IMR-90 (cell line): ENCODE results near the gene XRCC3. TPM values are rescaled to one million over a fixed set of nuclear protein-coding genes. Genes with fewer than 3 reads are reported as not detected.

Source experiments
- ATAC-seq: fragments of 200-7000 bp; cut with Tn5 transposase; 2 replicates; pipeline ENCODE4 v1.9.1; 2020; ENCODE audit warnings: low read depth, mild to moderate bottlenecking, moderate library complexity
- BruUV-seq: library from RNA; stranded (reverse); fragments of 400-500 nt; replicated peaks from 2 replicates; lab custom pipeline; 2021; lab: Mats Ljungman, UMichigan
- CTCF ChIA-PET: fragments of 300-600 bp; formaldehyde crosslinking; extraction: SDS; loops from one replicate; lab custom pipeline; 2021; ENCODE audit warnings: antibody characterized with exemption; lab: Yijun Ruan, JAX
- POLR2A ChIA-PET: fragments of 300-600 bp; sonication (Branson Sonifier 250); formaldehyde crosslinking; loops from one replicate; lab custom pipeline; 2022; ENCODE audit warnings: antibody characterized with exemption; ENCODE audit not compliant: unreplicated experiment; lab: Charles Lee
- DNase-seq: peaks from one replicate; pipeline ENCODE4 v3.0.0; 2013
- H2AFZ ChIP-seq: replicated peaks from 2 replicates; pipeline ENCODE3; 2013; ENCODE audit warnings: low read length, mild to moderate bottlenecking; ENCODE audit not compliant: poor library complexity
- H2AK5ac ChIP-seq: 2 replicates; pipeline ENCODE4 v1.6.1; 2013; ENCODE audit warnings: low read depth, low read length, inconsistent platforms
- H2AK9ac ChIP-seq: replicated peaks from 2 replicates; pipeline ENCODE3; 2013; ENCODE audit warnings: mild to moderate bottlenecking, low read depth, low read length, moderate library complexity; ENCODE audit not compliant: poor library complexity
- H2BK120ac ChIP-seq: 2 replicates; pipeline ENCODE4 v1.6.1; 2013; ENCODE audit warnings: low read depth, low read length, inconsistent platforms
- H2BK15ac ChIP-seq: 3 replicates; pipeline ENCODE4 v1.6.1; 2013; ENCODE audit warnings: low read depth, low read length, inconsistent platforms
- H2BK20ac ChIP-seq: 2 replicates; pipeline ENCODE4 v1.6.1; 2013; ENCODE audit warnings: low read depth, mild to moderate bottlenecking, inconsistent platforms, low read length, moderate library complexity
- H2BK5ac ChIP-seq: 2 replicates; pipeline ENCODE4 v1.6.1; 2013; ENCODE audit warnings: mild to moderate bottlenecking, low read depth, low read length, inconsistent platforms; ENCODE audit not compliant: poor library complexity, severe bottlenecking
- H3K14ac ChIP-seq: replicated peaks from 2 replicates; pipeline ENCODE4 v1.6.1; 2013; ENCODE audit warnings: low read depth, low read length, inconsistent platforms
- H3K18ac ChIP-seq: 2 replicates; pipeline ENCODE4 v1.6.1; 2013; ENCODE audit warnings: low read depth, low read length, control low read depth
- H3K23ac ChIP-seq: 2 replicates; pipeline ENCODE4 v1.6.1; 2013; ENCODE audit warnings: low read depth, low read length, inconsistent platforms
- H3K27ac ChIP-seq: 2 replicates; pipeline ENCODE4 v1.5.1; 2013; ENCODE audit warnings: mild to moderate bottlenecking, control low read depth, low read length; ENCODE audit not compliant: insufficient read depth
- H3K27me3 ChIP-seq: 2 replicates; pipeline ENCODE4 v1.6.1; 2013; ENCODE audit warnings: low read length; ENCODE audit not compliant: control insufficient read depth, insufficient read depth
- H3K36me3 ChIP-seq: 2 replicates; pipeline ENCODE4 v1.6.1; 2013; ENCODE audit warnings: low read length, mixed read lengths; ENCODE audit not compliant: control insufficient read depth, insufficient read depth
- H3K4ac ChIP-seq: 2 replicates; pipeline ENCODE4 v1.6.1; 2013; ENCODE audit warnings: low read depth, low read length, inconsistent platforms
- H3K4me1 ChIP-seq: 2 replicates; pipeline ENCODE4 v1.6.1; 2013; ENCODE audit warnings: low read length, mixed read lengths; ENCODE audit not compliant: control insufficient read depth, insufficient read depth
- H3K4me2 ChIP-seq: 2 replicates; pipeline ENCODE4 v1.6.1; 2013; ENCODE audit warnings: low read depth, mild to moderate bottlenecking, control low read depth, low read length, moderate library complexity
- H3K4me3 ChIP-seq: 2 replicates; pipeline ENCODE4 v1.5.1; 2013; ENCODE audit warnings: low read depth, mild to moderate bottlenecking, control low read depth, low read length, moderate library complexity; ENCODE audit not compliant: insufficient read depth
- H3K56ac ChIP-seq: 2 replicates; pipeline ENCODE4 v1.6.1; 2013; ENCODE audit warnings: low read length, inconsistent platforms; ENCODE audit not compliant: insufficient read depth; ENCODE audit errors: extremely low read depth
- H3K79me1 ChIP-seq, 2 experiments: 2 replicates each; pipeline ENCODE4 v1.6.1; 2013; ENCODE audit warnings: low read length in 2 of 2, inconsistent platforms in 1 of 2, low read depth in 1 of 2
- H3K9ac ChIP-seq: 2 replicates; pipeline ENCODE4 v1.6.1; 2013; ENCODE audit warnings: low read depth, low read length, control low read depth
- H3K9me1 ChIP-seq: 2 replicates; pipeline ENCODE4 v1.6.1; 2013; ENCODE audit warnings: low read length, inconsistent platforms; ENCODE audit not compliant: insufficient read depth
- H3K9me3 ChIP-seq: 2 replicates; pipeline ENCODE4 v1.6.1; 2013; ENCODE audit warnings: low read length; ENCODE audit not compliant: control insufficient read depth, insufficient read depth
- H4K20me1 ChIP-seq: 2 replicates; pipeline ENCODE4 v1.6.1; 2013; ENCODE audit warnings: low read length, inconsistent platforms; ENCODE audit not compliant: insufficient read depth
- H4K5ac ChIP-seq: 2 replicates; pipeline ENCODE4 v1.6.1; 2013; ENCODE audit warnings: mild to moderate bottlenecking, low read depth, low read length, control low read depth
- H4K8ac ChIP-seq, 2 experiments: 2 replicates each; pipeline ENCODE4 v1.6.1; 2013; ENCODE audit warnings: low read depth in 2 of 2, low read length in 2 of 2, control low read depth in 1 of 2, inconsistent platforms in 1 of 2
- H4K91ac ChIP-seq: 2 replicates; pipeline ENCODE4 v1.6.1; 2013; ENCODE audit warnings: low read depth, low read length, inconsistent platforms; ENCODE audit not compliant: insufficient read depth
- BHLHE40 ChIP-seq: fragments of 150-350 bp; IDR thresholded peaks from 2 replicates; pipeline ENCODE4 v1.6.1; 2016; ENCODE audit warnings: mild to moderate bottlenecking, low read depth, low read length
- CEBPB ChIP-seq: IDR thresholded peaks from 2 replicates; pipeline ENCODE4 v1.6.1; 2012; ENCODE audit warnings: low read depth, low read length, improper control_type of control experiment
- RCOR1 ChIP-seq: IDR thresholded peaks from 2 replicates; pipeline ENCODE4 v1.6.1; 2012; ENCODE audit warnings: mild to moderate bottlenecking, low read length, improper control_type of control experiment; ENCODE audit not compliant: insufficient replicate concordance
- SMC3 ChIP-seq: fragments of 150-350 bp; IDR thresholded peaks from 2 replicates; pipeline ENCODE4 v1.6.1; 2016; ENCODE audit warnings: low read depth, mild to moderate bottlenecking, antibody characterized with exemption, low read length, moderate library complexity
- WGBS, 2 experiments: methylation state at CpG; one replicate each; pipeline versions ENCODE4 v1.1.5 to v1.1.7; 2013; ENCODE audit warnings: missing lambda C conversion rate in 2 of 2; ENCODE audit not compliant: insufficient read length in 1 of 2; ENCODE audit errors: extremely low coverage in 2 of 2; 5-methylcytosine and 5-hydroxymethylcytosine counted together
- dilution Hi-C: fragments of 300-500 bp; cut with HindIII; formaldehyde crosslinking; loops from one replicate; pipeline ENCODE4 v1.14.3; 2018; ENCODE audit warnings: low sequenced_read_pairs; ENCODE audit not compliant: unreplicated experiment
- in situ Hi-C: fragments of 300-500 bp; cut with MboI; formaldehyde crosslinking; loops from 3 replicates; pipeline ENCODE4 v1.14.3; 2019; ENCODE audit warnings: low sequenced_read_pairs, inconsistent platforms, mixed read lengths
- intact Hi-C: fragments of 100-400 bp; cut with micrococcal nuclease; formaldehyde crosslinking; loops from 2 replicates; pipeline ENCODE4 v1.10.0; 2022
- polyA plus RNA-seq, 3 experiments: library from polyadenylated mRNA; depleted of rRNA; stranded (reverse); fragments of >200 nt; gene quantifications; 2 replicates each; pipeline ENCODE4 v1.2.3, GENCODE V29; 2012; ENCODE audit warnings: low replicate concordance in 1 of 3
- total RNA-seq: library from RNA; depleted of rRNA; stranded (reverse); fragments of >200 nt; gene quantifications from 2 replicates; pipeline ENCODE4 v1.2.3, GENCODE V29; 2012

The XRCC3 gene
- total and polyA plus RNA-seq, 2 of the 4 experiments (the other 2 are of a cell fraction), result 8.1 to 9.5 TPM

- WGBS, 2 experiments, result 84% methylated on average over 5 of the region's 10 CpGs; no CpG with 5 or more reads in 1 of the 2 experiments
Measured at GRCh38 chr14:103662029-103662428, 53.2 kb downstream of the XRCC3 start.

More at GRCh38 chr14:103662029-103662428, 53.2 kb downstream of the XRCC3 start:
- Histone ChIP-seq H3K36me3 (peaks cover 52% of the 10 kb centered on the region), H3K14ac (peak overlapping the region; percentile 1; the same call in 1 of the 2 replicates), H3K9me1 (peaks cover 21% of the 10 kb centered on the region), H3K27ac (peak overlapping the region; percentile 1; the same call in 1 of the 2 replicates), H2AK5ac (no peak overlapping the region; the same call in 1 of the 2 replicates), H2BK5ac (peak overlapping the region; percentile 60), H3K18ac (no peak overlapping the region), H2BK15ac (no peak overlapping the region; the same call in 2 of the 3 replicates), H2AFZ (no peak overlapping the region), H4K5ac (peak overlapping the region; percentile 31; the same call in 1 of the 2 replicates), H2BK20ac (peak overlapping the region; percentile 41), H3K9me3 (no peaks in the 10 kb centered on the region), H3K4ac (peak overlapping the region; percentile 28; the same call in 1 of the 2 replicates), H4K91ac (peak overlapping the region; percentile 31; the same call in 1 of the 2 replicates), H2BK120ac (peak overlapping the region; percentile 16; the same call in 1 of the 2 replicates), H4K8ac (peak overlapping the region in 1 of 2 experiments; percentile 39; a peak in 1 of 4 replicates), H3K23ac (peak overlapping the region; percentile 77; the same call in 1 of the 2 replicates), H3K9ac (no peak overlapping the region), H3K4me1 (peaks cover 24% of the 10 kb centered on the region), H3K4me2 (no peak overlapping the region), H3K56ac (no peak overlapping the region), H4K20me1 (peaks cover 25% of the 10 kb centered on the region), H3K4me3 (no peak overlapping the region), H3K27me3 (no peaks in the 10 kb centered on the region), H3K79me1 (peaks cover 40 to 77% of the 10 kb centered on the region in 2 experiments), H2AK9ac (peak overlapping the region; percentile 22)
- TF ChIP-seq CEBPB (no peak), RCOR1 (no peak), BHLHE40 (no peak), SMC3 (no peak)
- intact Hi-C loops (no loop called here), in situ Hi-C loops (no loop called here), dilution Hi-C loops (no loop called here)
- no peak for DNase-seq
- ChIA-PET POLR2A (no interaction called here), CTCF (interaction anchor here (0.6 kb wide), 1 partner anchor 430 kb away, joined by 3 read pairs; no protein-coding TSS in a partner anchor)
- no peak for ATAC-seq
- no TSS peak for BruUV-seq
